HG02884 (cell line): ENCODE data around the gene ZNF552.
A peak's percentile ranks its signal among the peaks of the same experiment; 100 is the strongest.
"Not testable (repeated sequence)": the region's sequence is repeated elsewhere in the genome, so short reads cannot be mapped to it uniquely, and the experiment has no call there.

ENCODE experiments used
- ATAC-seq: cut with Tn5 transposase; IDR thresholded peaks from one replicate; pipeline ENCODE4 v1.9.1; 2021; ENCODE audit warnings: mild to moderate bottlenecking, moderate library complexity; ENCODE audit not compliant: unreplicated experiment

The ZNF552 gene

GRCh38 chr19:57819475-57820148 lies 4.9 kb upstream of the ZNF552 start:
- ATAC-seq = peak; percentile 72

GRCh38 chr19:57818378-57818777 lies 3.7 kb upstream of the ZNF552 start:
- no peak for ATAC-seq

DNA sequence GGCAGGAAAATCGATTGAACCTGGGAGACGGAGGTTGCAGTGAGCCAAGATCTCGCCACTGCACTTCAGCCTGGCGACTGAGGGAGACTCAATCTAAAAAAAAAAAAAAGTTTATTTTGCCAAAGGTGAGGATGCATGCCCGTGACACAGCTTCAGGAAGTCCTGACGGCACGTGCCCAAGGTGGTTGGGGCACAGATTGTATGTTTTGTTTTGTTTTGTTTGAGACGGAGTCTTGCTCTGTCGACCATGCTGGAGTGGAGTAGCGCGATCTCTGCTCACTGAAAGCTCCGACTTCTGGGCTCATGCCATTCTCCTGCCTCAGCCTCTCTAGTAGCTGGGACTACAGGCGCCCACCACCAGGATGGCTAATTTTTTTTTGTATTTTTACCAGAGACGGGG lies 3.3 kb upstream of the ZNF552 start:
- ATAC-seq = no peak

- ATAC-seq = no peak
Observed at GRCh38 chr19:57816652-57817051, 1.9 kb upstream of the ZNF552 start.

- no peak for ATAC-seq
Observed at GRCh38 chr19:57815247-57816075, 748 bp upstream of the ZNF552 start.

- no peak for ATAC-seq
Observed at GRCh38 chr19:57813919-57814504, 701 bp downstream of the ZNF552 start.

DNA sequence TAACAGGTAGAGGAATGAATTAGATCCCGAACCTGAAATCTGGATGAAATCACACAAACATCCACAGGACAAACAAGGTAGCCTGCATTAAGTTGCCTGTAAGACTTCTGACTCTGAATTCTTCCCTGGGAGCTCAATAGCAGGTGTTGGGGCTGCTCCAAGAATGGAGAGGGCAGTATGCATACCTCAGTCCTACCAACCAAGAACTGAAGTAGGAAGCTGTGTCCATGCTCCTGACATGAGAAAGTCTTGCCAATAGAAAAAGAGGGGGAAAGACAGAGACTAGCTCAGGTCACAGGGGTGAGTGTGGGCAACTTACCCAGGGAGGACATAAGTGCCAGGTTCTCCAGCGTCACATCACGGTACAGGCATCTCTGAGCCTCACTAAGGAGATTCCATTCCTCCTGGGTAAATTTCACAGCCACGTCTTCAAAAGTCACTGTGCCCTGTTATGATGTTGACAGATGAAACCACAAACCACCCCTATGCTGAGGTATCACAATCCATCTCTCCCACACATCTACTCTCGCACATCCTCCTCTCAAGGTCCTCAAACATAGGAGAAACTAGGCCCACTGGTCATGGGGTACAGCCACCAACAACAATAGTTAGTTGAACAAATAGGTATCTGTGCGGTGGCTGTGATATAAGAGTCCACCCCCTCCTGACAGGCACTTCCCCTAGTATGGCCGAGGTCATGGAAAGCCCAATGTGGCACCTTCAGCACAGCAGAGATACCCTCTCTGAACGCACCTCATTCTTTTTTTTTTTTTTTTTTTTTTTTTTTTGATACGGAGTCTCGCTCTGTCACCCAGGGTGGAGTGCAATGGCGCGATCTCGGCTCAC lies 1.5 kb downstream of the ZNF552 start:
- not testable (repeated sequence) for ATAC-seq

- ATAC-seq = no peak
Observed at GRCh38 chr19:57812226-57812625, 2.5 kb downstream of the ZNF552 start.

DNA sequence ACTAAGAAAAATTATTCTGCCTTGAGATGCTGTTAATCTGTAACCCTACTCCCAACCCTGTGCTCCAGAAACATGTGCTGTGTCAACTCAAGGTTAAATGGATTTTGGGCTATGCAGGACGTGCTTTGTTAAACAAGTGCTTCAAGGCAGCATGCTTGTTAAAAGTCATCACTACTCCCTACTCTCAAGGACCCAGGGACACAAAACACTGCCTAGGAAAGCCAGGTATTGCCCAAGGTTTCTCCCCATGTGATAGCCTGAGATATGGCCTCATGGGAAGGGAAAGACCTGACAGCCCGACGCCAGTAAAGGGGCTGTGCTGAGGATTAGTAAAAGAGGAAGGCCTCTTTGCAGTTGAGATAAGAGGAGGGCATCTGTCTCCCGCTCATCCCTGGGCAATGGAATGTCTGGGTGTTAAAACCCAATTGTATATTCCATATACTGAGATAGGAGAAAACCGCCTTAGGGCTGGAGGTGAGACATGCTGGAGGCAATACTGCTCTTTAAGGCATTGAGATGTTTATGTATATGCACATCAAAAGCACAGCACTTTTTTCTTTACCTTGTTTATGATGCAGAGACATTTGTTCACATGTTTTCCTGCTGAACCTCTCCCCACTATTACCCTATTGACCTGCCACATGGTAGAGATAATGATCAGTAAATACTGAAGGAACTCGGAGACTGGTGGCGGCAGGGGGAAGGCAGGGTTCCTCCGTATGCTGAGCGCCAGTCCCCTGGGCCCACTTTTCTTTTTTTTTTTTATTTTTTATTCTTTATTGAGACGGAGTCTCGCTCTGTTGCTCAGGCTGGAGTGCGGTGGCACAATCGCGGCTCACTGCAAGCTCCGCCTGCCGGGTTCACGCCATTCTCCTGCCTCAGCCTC lies 4.1 kb downstream of the ZNF552 start:
- not testable (repeated sequence) for ATAC-seq

DNA sequence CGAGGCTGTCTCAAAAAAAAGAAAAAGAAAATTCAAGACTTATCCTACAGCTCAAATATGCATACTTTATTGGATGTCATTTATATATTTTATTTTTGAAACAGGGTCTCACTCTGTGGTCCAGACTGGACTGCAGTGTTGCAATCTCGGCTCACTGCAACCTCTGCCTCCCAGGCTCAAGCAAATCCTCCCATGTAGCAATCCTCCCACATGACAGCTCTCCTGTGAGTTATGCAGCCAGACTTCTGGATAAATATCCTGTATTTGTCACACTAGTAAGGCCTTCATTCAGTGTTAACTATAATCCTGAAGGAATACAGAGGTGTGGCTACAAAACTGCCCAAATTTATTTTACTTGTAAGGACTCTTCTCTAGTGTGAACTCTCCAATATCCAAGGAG lies 7.2 kb downstream of the ZNF552 start:
- ATAC-seq = no peak

DNA sequence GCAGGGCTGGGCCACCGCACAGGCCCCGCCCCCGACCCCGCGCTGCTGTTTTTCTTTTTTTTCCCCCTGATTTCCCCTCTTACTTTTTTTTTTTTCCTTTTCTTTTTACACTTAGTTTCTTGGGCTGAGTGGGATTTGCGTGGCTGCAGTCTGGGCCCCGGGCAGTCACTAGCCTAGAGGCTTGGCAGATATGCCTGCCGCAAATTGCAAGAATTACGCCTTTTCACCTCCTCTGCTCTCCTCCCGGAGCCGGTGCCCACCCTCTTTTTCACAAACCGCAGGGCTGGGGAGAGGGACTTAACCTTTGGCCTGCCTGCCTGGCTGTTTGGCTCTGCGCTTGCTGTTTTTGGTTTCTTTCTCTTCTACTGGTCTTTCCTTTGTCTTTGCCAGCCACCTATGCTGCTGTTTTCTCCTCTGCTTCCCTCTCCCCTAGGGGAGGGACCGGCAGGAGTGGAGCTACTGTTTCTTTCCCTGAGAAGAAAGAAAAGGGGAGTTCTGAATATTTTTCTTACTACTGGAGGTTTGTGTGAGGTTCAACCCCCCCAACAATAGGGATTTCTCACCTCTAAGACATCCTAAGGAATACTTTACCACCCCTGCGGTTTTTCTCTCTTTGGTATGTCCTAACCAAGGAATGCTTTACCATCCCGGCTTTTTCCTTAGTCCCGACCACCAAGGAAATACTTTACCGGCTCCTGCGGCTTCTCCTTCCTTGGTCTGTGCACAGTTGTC lies 11.0 kb downstream of the ZNF552 start:
- no peak for ATAC-seq

- no peak for ATAC-seq
Observed at GRCh38 chr19:57803265-57803593, 11.5 kb downstream of the ZNF552 start.

DNA sequence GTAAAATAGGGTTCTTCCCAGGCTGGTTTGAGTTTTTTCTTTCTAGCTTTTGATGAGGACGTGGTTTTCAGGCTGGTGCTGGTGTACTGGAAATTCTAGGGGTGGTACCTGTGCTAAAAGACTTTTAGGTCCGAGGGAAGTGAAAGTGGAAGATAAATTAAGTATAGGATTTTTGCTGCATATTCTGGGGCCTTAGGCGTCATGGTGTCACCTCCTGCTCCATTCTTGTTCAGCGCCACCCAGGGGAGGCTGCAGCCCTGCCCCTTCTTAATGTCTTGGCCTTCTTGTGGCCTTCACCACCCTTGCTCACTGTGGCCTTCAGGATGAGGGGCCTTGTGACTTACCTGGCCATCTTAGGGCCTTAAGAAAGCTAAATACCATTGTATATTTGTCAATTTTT lies 12.4 kb downstream of the ZNF552 start:
- no peak for ATAC-seq

- no peak for ATAC-seq
Observed at GRCh38 chr19:57800696-57801095, 14.0 kb downstream of the ZNF552 start.

- ATAC-seq = not testable (repeated sequence)
Observed at GRCh38 chr19:57796580-57796979, 18.1 kb downstream of the ZNF552 start.

DNA sequence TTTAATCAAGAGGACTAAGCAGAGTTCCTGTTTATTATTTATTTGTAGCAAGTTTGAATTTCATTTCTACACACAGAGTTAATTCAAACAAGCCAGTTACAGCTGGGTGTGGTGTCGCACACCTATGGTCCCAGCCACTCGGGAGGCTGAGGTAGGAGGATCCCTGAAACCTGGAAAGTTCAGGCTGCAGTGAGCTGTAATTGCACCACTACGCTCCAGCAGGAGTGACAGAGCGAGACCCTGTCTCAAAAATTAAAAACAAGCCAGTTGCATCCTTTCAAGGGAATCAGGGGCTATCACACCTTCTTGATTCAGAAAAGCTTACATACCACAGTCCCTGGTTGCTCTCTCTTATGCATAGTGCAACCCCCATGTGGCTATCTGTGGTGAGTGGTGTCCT lies 25.4 kb downstream of the ZNF552 start:
- no peak for ATAC-seq

DNA sequence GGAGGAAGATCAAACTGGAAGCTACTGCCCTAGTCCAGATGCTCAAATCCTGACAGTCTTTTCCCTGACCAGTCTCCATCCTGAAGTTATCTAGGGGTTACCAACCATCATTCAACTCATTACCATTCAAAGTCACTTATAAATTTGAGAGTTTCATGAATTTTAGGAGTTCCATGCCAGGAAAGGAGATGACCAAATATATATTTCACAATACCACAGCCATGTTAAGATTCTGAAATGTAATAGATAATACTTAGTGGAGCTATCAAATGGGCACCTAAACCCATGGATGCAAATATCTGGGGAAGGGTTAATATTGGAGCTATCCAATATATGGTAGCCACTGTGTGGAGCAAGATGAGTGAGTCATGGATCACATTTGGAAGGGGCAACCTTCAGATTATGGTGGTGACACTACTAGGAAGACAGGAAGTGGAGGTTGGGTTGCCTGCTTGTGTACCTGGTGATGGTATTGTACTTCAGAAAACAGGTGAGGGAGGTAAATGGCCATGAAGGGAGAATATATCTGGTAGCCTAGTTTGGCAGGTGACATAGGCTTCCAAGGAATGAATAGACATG lies 26.5 kb downstream of the ZNF552 start:
- no peak for ATAC-seq

DNA sequence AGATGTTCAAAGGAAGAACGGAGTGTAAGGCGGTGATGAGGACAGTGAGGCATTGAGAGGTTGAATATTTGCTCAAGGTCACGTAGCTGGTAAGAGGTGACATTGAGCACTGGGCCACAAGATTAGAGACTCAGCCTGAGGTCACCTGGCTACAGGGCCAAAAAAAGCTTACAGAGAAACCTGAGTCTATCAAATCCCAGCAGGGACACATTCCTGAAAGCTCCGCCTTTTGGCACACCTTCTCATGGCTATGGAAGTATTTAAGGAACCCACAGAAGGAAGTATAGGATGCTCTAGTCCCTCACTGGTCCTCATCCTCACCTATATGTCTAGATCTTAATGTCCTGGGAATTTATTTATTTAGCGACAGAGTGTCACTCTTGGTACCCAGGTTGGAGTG lies 27.8 kb downstream of the ZNF552 start:
- ATAC-seq = no peak

DNA sequence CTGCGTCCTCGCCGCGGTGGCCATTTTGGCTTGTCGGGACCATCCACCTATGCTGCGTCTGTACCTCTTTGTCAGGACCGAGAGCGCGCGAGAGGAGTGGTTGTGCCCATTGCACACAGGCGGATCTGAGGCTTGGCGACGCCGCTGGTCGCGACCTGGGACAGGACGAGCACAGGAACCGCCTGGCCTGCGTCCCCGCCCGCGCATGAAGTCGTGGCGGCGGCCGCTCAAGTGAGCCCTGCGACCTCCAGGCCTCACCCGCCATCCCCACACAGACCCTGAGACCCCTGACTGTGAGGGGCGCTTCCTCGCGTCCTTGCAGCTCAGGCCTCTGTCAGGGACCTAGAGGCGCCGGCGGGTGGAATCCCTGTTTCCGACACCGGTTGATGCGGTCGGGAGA lies 28.4 kb downstream of the ZNF552 start:
- ATAC-seq = no peak
